ENCODE results near the gene PLA2G4E. TPM values are rescaled to one million over a fixed set of nuclear protein-coding genes. Genes with fewer than 3 reads are reported as not detected.

The PLA2G4E gene
- total RNA-seq, 2 experiments from 2014 or later: not detected

GRCh38 chr15:42024303-42024702 is 3.5 kb upstream of the PLA2G4E start:
- intact Hi-C loops (cut with DNase I, micrococcal nuclease): no loop called here
- no peaks in the 10 kb centered on the region for H3K4me1 Mint-ChIP-seq (ENCODE audit: low read depth)
- no peak overlapping the region for H3K27ac ChIP-seq (ENCODE audit: low read depth in 1 of 2, low read length in 2 of 2)
- H3K9me3 Mint-ChIP-seq: no peaks in the 10 kb centered on the region
- H3K4me1 ChIP-seq (ENCODE audit: insufficient read depth, low read length): no peaks in the 10 kb centered on the region
- no peaks in the 10 kb centered on the region for H3K36me3 Mint-ChIP-seq (ENCODE audit: low read depth)
- DNase-seq (no peak), ATAC-seq (ENCODE audit: poor library complexity) (no peak)
- H3K9me3 ChIP-seq (ENCODE audit: control insufficient read depth in 1 of 2, insufficient read depth in 1 of 2, low read length in 2 of 2): no peaks in the 10 kb centered on the region
- no peak overlapping the region for H3K4me3 ChIP-seq (ENCODE audit: low read length)
- ChIA-PET CTCF (no interaction called here), POLR2A (no interaction called here)
- H3K4me3 Mint-ChIP-seq: no peak overlapping the region
- H3K36me3 ChIP-seq (ENCODE audit: insufficient read depth, low read length): no peaks in the 10 kb centered on the region
- H3K27me3 ChIP-seq (ENCODE audit: control insufficient read depth in 1 of 2, insufficient read depth in 2 of 2, low read length in 2 of 2): no peaks in the 10 kb centered on the region
- H3K27me3 Mint-ChIP-seq: peaks cover 6% of the 10 kb centered on the region
- no peak overlapping the region for H3K27ac Mint-ChIP-seq
- TF ChIP-seq CTCF (IDR thresholded peaks at IDR 0.05): no peak

- Mint-ChIP-seq H3K36me3 (ENCODE audit: low read depth) (no peaks in the 10 kb centered on the region), H3K27ac (no peak overlapping the region), H3K4me1 (ENCODE audit: low read depth) (no peaks in the 10 kb centered on the region), H3K9me3 (no peaks in the 10 kb centered on the region), H3K4me3 (no peak overlapping the region), H3K27me3 (no peaks in the 10 kb centered on the region)
- ChIA-PET CTCF (no interaction called here), POLR2A (no interaction called here)
- Histone ChIP-seq H3K27me3 (ENCODE audit: control insufficient read depth in 1 of 2, insufficient read depth in 2 of 2, low read length in 2 of 2) (no peaks in the 10 kb centered on the region), H3K9me3 (ENCODE audit: control insufficient read depth in 1 of 2, insufficient read depth in 1 of 2, low read length in 2 of 2) (no peaks in the 10 kb centered on the region), H3K36me3 (ENCODE audit: insufficient read depth, low read length) (no peaks in the 10 kb centered on the region), H3K27ac (ENCODE audit: low read depth in 1 of 2, low read length in 2 of 2) (no peak overlapping the region), H3K4me1 (ENCODE audit: insufficient read depth, low read length) (no peaks in the 10 kb centered on the region), H3K4me3 (ENCODE audit: low read length) (no peak overlapping the region)
- DNase-seq: no peak
- intact Hi-C loops (cut with DNase I, micrococcal nuclease): no loop called here
- no peak for TF ChIP-seq CTCF (IDR thresholded peaks at IDR 0.05)
- no peak for ATAC-seq (ENCODE audit: poor library complexity)
These were observed 751 bp upstream of the PLA2G4E start for GRCh38 chr15:42021593-42021992.

- no peaks in the 10 kb centered on the region for H3K27me3 Mint-ChIP-seq
- no peaks in the 10 kb centered on the region for H3K36me3 Mint-ChIP-seq (ENCODE audit: low read depth)
- intact Hi-C loops (cut with DNase I, micrococcal nuclease): no loop called here
These were observed 2.3 kb downstream of the PLA2G4E start for GRCh38 chr15:42018306-42019224.

More at GRCh38 chr15:42018306-42019224, 2.3 kb downstream of the PLA2G4E start:
- H3K4me3 Mint-ChIP-seq: no peak overlapping the region
- TF ChIP-seq CTCF (IDR thresholded peaks at IDR 0.05): no peak
- no peak overlapping the region for H3K4me3 ChIP-seq (ENCODE audit: low read length)
- ChIA-PET CTCF (no interaction called here), POLR2A (no interaction called here)
- no peaks in the 10 kb centered on the region for H3K9me3 ChIP-seq (ENCODE audit: control insufficient read depth in 1 of 2, insufficient read depth in 1 of 2, low read length in 2 of 2)
- H3K4me1 Mint-ChIP-seq (ENCODE audit: low read depth): no peaks in the 10 kb centered on the region
- H3K27me3 ChIP-seq (ENCODE audit: control insufficient read depth in 1 of 2, insufficient read depth in 2 of 2, low read length in 2 of 2): no peaks in the 10 kb centered on the region
- H3K27ac Mint-ChIP-seq: no peak overlapping the region
- no peak for ATAC-seq (ENCODE audit: poor library complexity)
- no peaks in the 10 kb centered on the region for H3K9me3 Mint-ChIP-seq
- DNase-seq: no peak
- no peaks in the 10 kb centered on the region for H3K36me3 ChIP-seq (ENCODE audit: insufficient read depth, low read length)
- no peak overlapping the region for H3K27ac ChIP-seq (ENCODE audit: low read depth in 1 of 2, low read length in 2 of 2)
- no peaks in the 10 kb centered on the region for H3K4me1 ChIP-seq (ENCODE audit: insufficient read depth, low read length)

All from CD4-positive, alpha-beta T cell (primary cell).